Fibroblast of gingiva (primary cell): ENCODE measurements around the gene SLC41A1.

Experiments
- DNase-seq: peaks from one replicate; pipeline ENCODE4 v3.0.0-alpha.2; 2011; ENCODE audit warnings: low read depth

Gene SLC41A1

DNA sequence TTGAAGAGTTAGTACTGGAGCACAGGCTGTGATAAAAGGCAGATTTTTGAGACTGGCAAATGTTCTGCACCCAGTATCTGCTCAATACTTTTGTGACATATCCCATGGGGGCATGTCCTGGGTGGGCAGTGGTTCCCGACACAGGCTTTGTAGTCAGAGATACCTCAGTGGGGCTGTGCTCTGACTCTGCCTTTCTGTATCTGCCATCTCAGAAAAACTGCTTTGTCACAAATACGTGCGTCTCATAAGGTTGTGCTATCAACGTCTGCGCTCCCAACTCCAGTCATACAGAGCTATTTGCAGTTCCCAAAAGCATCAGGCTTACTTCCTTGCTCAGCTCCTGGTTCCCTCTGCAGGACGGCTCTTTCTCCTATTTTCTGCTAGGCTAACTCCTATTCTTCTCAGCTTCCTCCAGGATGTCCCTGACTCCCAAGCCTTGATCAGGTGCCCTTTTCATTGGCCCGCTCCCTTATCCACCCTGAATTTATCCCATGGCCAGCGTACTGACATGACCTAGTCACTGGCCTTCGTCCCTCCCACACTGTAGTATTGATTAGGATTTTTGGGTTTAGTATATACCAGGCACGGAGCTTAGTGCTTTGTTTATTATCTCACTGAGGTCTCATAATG, 25.6 kb downstream of the SLC41A1 start:
- no peak for DNase-seq

DNA sequence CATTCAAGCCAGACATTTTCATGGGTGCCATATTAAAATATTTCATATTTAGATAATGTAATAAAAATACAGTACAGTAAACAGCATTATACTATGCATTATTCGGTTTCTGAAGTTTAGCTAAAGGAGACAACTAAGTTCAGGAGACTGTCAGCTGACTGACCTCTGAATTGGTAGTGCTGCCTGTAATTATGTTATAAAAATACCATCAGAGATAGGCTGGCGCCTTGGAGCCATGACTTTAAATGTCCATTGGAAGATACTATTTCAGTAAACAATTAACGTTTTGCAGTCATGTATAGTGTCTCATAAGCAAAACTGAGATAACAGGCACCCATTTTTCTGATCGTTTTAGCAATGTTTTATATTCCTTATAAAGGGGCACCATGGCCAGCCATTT, 26.4 kb downstream of the SLC41A1 start:
- DNase-seq = no peak

DNA sequence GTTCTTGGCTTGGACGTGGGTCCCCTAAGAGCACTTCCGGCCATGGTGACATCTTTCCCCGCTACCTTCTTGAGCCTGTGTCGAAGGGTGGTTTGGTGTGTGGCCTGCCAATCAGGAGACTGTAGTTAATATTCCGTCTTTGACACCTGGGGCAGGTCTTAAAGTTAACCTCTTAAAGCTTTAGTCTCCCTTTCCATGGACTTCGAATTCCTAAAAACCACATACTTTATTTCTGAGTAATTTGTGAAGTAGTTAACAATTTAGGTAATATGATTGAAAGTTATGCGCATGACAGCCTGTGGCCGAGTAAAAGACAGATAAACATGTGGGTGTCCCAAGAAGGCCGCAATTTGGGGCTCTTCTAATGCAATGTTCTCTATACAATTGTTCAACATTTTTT, 27.6 kb downstream of the SLC41A1 start:
- no peak for DNase-seq

DNA sequence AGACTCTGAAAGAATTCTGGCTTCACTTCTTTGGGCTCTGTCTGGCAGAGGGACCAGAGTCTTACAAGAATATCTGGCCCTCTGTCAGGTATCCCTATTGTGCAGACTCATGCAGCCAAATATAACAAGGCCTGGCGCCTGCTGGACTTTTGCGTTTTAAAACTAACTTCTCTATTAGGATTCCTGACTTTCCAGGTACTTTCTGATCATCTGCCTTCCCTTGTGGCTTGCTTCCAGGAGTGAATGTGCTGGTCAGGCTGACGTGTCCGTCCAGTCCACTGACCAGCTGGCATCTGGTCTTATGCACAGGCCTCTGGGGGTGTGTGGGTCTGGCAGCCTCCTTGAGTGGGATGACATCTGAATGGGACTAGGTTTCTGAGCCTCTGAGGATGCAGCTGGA, 29.1 kb downstream of the SLC41A1 start:
- DNase-seq = peak; percentile 13

GRCh38 chr1:205783433-205783795, 29.6 kb downstream of the SLC41A1 start:
- DNase-seq = no peak

- DNase-seq = no peak
Observed at GRCh38 chr1:205782627-205783432, 30.2 kb downstream of the SLC41A1 start.

DNA sequence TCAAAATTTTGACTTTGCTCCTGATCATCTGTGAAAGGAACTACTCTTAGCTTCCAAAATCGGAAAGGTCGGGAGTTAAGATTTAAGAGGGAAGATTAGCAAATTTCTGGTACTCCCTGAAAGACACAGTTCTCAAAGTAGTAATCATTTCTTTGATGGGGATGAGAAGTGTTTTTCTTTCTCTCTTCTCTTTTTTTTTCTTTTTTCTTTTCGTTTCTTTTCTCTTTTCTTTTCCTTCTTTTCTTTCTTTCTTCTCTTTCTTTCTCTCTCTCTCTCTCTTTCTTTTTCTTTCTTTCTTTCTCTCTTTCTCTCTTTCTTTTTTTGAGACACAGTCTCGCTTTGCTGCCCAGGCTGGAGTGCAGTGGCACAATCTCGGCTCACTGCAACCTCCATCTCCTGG, 32.7 kb downstream of the SLC41A1 start:
- no peak for DNase-seq

DNA sequence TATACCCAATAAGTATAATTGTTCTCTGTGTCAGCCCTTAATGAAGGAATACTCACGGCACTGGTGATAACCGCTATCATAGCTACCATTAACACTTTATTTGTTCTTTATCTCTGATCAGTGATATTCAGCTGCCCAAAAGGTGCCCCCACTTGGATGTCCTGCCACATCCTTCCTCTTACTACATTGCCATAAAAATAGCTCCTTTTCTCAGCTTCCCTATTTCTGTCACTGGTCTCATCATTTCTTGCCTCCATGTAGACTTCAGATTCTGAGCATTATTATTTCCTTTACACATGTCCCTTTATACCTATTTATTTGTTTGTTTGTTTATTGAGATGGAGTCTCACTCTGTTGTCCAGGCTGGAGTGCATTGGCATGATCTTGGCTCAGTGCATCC, 35.0 kb downstream of the SLC41A1 start:
- DNase-seq = no peak

DNA sequence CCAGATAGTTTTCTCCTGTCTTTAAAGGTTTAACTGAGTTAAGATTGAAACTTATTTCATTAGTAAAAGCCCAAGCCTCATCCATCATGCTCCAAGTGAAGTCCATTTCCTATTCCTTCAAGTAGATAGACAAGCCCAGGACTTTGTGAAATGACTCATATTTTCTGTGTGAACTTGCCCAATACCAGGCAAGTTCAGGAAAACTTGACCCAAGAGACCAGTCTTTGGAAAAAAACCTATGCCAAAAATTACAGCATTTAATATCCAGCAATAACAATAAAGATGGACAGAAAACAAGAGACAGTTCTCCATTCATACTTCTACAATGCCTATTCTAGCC, 37.3 kb downstream of the SLC41A1 start:
- peak; percentile 89 for DNase-seq

- peak; percentile 82 for DNase-seq
Observed at GRCh38 chr1:205775015-205775716, 37.8 kb downstream of the SLC41A1 start, which contains the start of gene RAB29. TSS of gene RAB29 (minus strand) at chr1:205775482. CDS start at chr1:205774956, 526 bp downstream.

GRCh38 chr1:205774198-205775014, 38.6 kb downstream of the SLC41A1 start:
- DNase-seq = no peak

DNA sequence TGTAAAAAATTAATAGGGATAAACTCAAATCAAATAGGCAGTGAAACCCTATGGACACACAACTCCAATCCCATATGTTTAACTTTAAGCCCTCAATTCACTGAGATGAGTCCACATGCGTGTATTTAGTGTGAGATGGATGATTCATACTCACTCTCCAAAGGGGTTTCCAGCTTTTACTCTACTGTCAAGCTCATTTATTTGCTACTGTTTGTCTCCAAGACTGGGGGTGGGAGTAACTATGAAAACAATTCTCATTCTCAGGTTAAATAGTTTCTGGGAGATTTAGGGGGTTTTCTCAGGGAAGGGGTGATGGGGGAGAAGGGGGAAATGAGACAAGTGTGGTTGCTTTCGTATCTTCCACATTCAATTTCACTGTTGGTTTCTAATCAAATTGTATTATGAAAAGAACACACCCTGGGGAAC, 40.4 kb downstream of the SLC41A1 start:
- DNase-seq = no peak

- no peak for DNase-seq
Observed at GRCh38 chr1:205770618-205771017, 42.4 kb downstream of the SLC41A1 start.

DNA sequence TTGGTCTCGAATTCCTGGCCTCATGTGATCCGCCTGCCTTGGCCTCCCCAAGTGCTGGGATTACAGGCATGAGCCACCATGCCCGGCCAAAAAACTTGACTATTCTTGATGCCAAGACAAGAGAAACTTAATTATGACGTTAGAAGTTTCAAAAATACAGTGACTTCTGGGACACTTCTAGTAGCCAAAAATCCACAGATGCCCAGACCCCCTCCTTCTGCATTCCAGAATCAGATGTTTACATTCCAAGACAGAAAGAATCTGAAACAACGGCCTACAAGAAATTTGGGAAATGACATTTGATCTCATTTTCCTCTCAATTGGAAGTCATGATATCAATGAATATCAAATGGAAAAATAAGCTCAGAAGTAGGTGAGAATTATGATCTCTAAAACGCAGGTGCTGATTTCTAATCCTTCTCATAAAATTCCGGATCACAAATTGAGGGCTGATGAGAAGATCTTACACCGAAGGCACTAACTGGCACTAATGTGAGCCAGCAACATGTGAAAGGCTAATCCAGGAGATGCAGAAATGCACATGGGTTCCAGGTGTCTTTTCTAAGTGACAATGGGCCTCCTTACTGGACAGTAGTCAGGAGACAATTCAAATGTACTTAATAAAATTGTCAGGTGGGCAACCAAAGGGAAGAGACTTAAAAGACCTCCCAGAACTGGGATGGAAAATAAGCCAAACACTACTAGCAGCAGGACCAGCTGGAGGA, 43.2 kb downstream of the SLC41A1 start:
- DNase-seq = peak; percentile 68

GRCh38 chr1:205767248-205767647, 45.8 kb downstream of the SLC41A1 start:
- no peak for DNase-seq

GRCh38 chr1:205766570-205766969, 46.4 kb downstream of the SLC41A1 start:
- no peak for DNase-seq

- DNase-seq = no peak
Observed at GRCh38 chr1:205766038-205766437, 47.0 kb downstream of the SLC41A1 start.

DNA sequence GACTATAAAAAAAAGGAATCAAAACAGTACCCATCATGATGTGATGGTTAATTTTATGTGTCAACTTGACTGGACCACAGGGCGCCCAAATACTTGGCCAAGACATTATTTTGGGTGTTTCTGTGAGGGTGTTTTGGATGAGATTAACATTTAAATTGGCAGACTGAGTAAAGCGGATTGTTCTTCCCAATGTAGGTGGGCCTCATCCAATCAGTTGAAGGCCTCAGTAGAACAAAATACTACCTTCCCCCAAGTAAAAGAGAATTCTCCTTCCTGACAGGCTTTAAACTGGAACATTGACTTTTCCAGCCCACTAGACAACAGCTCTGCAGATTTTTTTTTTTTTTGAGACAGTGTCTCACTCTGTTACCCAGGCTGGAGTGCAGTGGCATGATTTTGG, 48.4 kb downstream of the SLC41A1 start:
- no peak for DNase-seq

DNA sequence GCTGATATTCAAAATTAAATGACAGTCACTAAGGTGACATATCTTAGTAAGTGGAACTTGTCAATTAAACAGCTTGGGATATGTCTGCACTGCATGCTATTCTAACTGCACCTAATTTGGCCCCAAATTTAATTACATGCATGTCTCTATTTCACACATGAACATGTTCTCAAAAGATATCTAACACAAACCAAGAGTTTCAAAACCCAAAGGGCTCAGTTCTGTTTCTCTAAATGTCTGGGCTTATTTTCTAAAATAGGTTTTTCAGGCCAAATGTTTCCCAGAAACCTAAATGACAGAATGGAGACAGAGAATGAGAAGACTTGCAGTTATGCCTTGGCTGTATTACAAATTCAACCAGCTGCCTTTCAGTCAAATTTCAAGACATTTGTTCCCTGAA, 49.0 kb downstream of the SLC41A1 start:
- no peak for DNase-seq

DNA sequence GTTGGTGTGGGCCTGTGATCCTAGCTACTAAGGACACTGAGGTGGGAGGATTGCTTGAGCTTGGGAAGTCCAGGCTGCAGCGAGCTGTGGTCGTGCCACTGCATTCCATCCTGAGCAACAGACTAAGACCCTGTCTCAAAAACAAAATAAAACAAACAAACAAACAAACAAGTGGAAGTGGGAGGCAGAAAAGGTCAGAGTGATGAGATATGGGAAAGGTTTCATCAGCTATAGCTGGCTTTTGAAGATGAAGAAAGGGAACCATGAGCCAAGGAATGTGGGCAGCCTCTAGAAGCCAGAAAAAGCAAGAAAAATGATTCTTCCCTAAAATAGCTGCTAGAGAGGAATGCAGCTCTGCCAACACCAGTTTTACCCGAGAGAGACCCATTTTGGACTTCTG, 52.4 kb downstream of the SLC41A1 start:
- no peak for DNase-seq

GRCh38 chr1:205756552-205756951, 56.4 kb downstream of the SLC41A1 start:
- no peak for DNase-seq

DNA sequence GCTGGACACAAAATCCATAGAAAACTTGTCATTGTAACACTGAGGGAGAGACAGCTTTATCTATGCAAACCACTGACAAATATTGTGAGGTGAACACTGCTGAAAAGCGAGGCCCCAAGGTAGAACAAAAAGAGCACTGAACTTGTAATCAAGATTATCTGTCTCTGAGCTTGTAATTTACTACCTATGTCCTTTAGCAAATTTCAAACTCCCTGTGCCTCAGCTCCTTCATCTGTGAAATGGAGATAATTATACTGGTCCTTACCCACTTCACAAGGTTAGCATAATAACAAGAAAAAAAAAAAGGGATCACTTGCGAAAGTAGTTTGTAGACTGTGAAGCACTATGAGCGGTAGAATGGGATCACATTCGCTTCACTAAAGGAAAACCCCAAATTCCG, 58.1 kb downstream of the SLC41A1 start:
- no peak for DNase-seq
